Mesenchymal stem cell (in vitro differentiated cells and primary cell): ENCODE data around the gene AFF4.

Experiments used
- DNase-seq: peaks from one replicate; pipeline ENCODE4 v3.0.0-alpha.2; 2013
- H2AFZ ChIP-seq: one replicate; pipeline ENCODE4 v1.6.1; 2013; ENCODE audit warnings: low read depth, mild to moderate bottlenecking, control low read depth, inconsistent platforms, low read length, moderate library complexity
- H2AK5ac ChIP-seq: 2 replicates; pipeline ENCODE4 v1.6.1; 2013; ENCODE audit warnings: low read length, moderate library complexity, mild to moderate bottlenecking, inconsistent platforms; ENCODE audit not compliant: severe bottlenecking
- H2BK120ac ChIP-seq: one replicate; pipeline ENCODE4 v1.6.1; 2013; ENCODE audit warnings: low read depth, mild to moderate bottlenecking, inconsistent platforms, low read length, moderate library complexity
- H2BK12ac ChIP-seq, 2 experiments: one replicate each; pipeline ENCODE4 v1.6.1; 2013; ENCODE audit warnings: inconsistent platforms in 2 of 2, low read length in 2 of 2, mild to moderate bottlenecking in 2 of 2, moderate library complexity in 2 of 2, control low read depth in 1 of 2
- H2BK15ac ChIP-seq: one replicate; pipeline ENCODE4 v1.6.1; 2013; ENCODE audit warnings: mild to moderate bottlenecking, low read depth, inconsistent platforms; ENCODE audit not compliant: poor library complexity, severe bottlenecking
- H2BK5ac ChIP-seq: 2 replicates; pipeline ENCODE4 v1.6.1; 2013; ENCODE audit warnings: low read depth, mild to moderate bottlenecking, low read length, control low read depth, inconsistent platforms; ENCODE audit not compliant: poor library complexity, severe bottlenecking
- H3K14ac ChIP-seq, 2 experiments: one replicate each; pipeline ENCODE4 v1.6.1; 2013; ENCODE audit warnings: inconsistent platforms in 2 of 2, low read length in 2 of 2, control low read depth in 1 of 2, mild to moderate bottlenecking in 1 of 2, moderate library complexity in 1 of 2
- H3K18ac ChIP-seq, 2 experiments: one replicate each; pipeline ENCODE4 v1.6.1; 2013; ENCODE audit warnings: inconsistent platforms in 2 of 2, low read length in 2 of 2, control low read depth in 1 of 2, low read depth in 1 of 2, mild to moderate bottlenecking in 1 of 2
- H3K23ac ChIP-seq, 2 experiments: one replicate each; pipeline ENCODE4 v1.6.1; 2013; ENCODE audit warnings: inconsistent platforms in 2 of 2, low read length in 2 of 2, mild to moderate bottlenecking in 2 of 2, moderate library complexity in 2 of 2, control low read depth in 1 of 2
- H3K27ac ChIP-seq: 2 replicates; pipeline ENCODE4 v1.5.1; 2013; ENCODE audit warnings: mild to moderate bottlenecking, moderate library complexity, low read length, control low read depth, inconsistent platforms; ENCODE audit not compliant: poor library complexity, severe bottlenecking
- H3K27me3 ChIP-seq, 2 experiments: 2 replicates each; pipeline versions ENCODE4 v1.6.1 to v1.7.0; 2013; ENCODE audit warnings: low read length in 2 of 2, mild to moderate bottlenecking in 2 of 2, moderate library complexity in 2 of 2, control low read depth in 1 of 2, inconsistent platforms in 1 of 2; ENCODE audit not compliant: control insufficient read depth in 1 of 2, insufficient read depth in 1 of 2
- H3K36me3 ChIP-seq, 2 experiments: 2 replicates each; pipeline versions ENCODE4 v1.6.1 to v1.7.0; 2013; ENCODE audit warnings: low read length in 2 of 2, control low read depth in 1 of 2, inconsistent platforms in 1 of 2, low read depth in 1 of 2, mild to moderate bottlenecking in 1 of 2; ENCODE audit not compliant: insufficient read depth in 2 of 2, control insufficient read depth in 1 of 2
- H3K4ac ChIP-seq, 2 experiments: one replicate each; pipeline ENCODE4 v1.6.1; 2013; ENCODE audit warnings: inconsistent platforms in 2 of 2, low read length in 2 of 2, mild to moderate bottlenecking in 2 of 2, moderate library complexity in 2 of 2, control low read depth in 1 of 2, low read depth in 1 of 2
- H3K4me1 ChIP-seq: 2 replicates; pipeline ENCODE4 v1.6.1; 2013; ENCODE audit warnings: low read depth, low read length, control low read depth; ENCODE audit not compliant: control insufficient read depth, insufficient read depth
- H3K4me2 ChIP-seq: 2 replicates; pipeline ENCODE4 v1.6.1; 2013; ENCODE audit warnings: low read length, mild to moderate bottlenecking, inconsistent platforms; ENCODE audit not compliant: poor library complexity, severe bottlenecking
- H3K4me3 ChIP-seq, 2 experiments: 2 replicates each; pipeline versions ENCODE4 v1.5.1 to v1.7.0; 2013; ENCODE audit warnings: low read length in 2 of 2, mild to moderate bottlenecking in 2 of 2, control low read depth in 1 of 2, low read depth in 1 of 2; ENCODE audit not compliant: insufficient read depth in 1 of 2
- H3K79me1 ChIP-seq: replicated peaks from 2 replicates; pipeline ENCODE4 v1.6.1; 2013; ENCODE audit warnings: mild to moderate bottlenecking, control low read depth, low read length, inconsistent platforms; ENCODE audit not compliant: poor library complexity, severe bottlenecking
- H3K9ac ChIP-seq: 2 replicates; pipeline ENCODE4 v1.7.0; 2013; ENCODE audit warnings: mild to moderate bottlenecking, low read length, moderate library complexity
- H3K9me3 ChIP-seq: 2 replicates; pipeline ENCODE4 v1.7.0; 2013; ENCODE audit warnings: mild to moderate bottlenecking, low read length; ENCODE audit not compliant: control insufficient read depth
- H4K8ac ChIP-seq: one replicate; pipeline ENCODE4 v1.6.1; 2013; ENCODE audit warnings: inconsistent platforms, mild to moderate bottlenecking, low read length, moderate library complexity
- H4K91ac ChIP-seq: one replicate; pipeline ENCODE4 v1.6.1; 2013; ENCODE audit warnings: mild to moderate bottlenecking, low read length, inconsistent platforms
- WGBS: methylation state at CpG from one replicate; pipeline ENCODE4 v1.1.7; 2013; ENCODE audit warnings: mixed read lengths; 5-methylcytosine and 5-hydroxymethylcytosine counted together

AFF4 gene

DNA sequence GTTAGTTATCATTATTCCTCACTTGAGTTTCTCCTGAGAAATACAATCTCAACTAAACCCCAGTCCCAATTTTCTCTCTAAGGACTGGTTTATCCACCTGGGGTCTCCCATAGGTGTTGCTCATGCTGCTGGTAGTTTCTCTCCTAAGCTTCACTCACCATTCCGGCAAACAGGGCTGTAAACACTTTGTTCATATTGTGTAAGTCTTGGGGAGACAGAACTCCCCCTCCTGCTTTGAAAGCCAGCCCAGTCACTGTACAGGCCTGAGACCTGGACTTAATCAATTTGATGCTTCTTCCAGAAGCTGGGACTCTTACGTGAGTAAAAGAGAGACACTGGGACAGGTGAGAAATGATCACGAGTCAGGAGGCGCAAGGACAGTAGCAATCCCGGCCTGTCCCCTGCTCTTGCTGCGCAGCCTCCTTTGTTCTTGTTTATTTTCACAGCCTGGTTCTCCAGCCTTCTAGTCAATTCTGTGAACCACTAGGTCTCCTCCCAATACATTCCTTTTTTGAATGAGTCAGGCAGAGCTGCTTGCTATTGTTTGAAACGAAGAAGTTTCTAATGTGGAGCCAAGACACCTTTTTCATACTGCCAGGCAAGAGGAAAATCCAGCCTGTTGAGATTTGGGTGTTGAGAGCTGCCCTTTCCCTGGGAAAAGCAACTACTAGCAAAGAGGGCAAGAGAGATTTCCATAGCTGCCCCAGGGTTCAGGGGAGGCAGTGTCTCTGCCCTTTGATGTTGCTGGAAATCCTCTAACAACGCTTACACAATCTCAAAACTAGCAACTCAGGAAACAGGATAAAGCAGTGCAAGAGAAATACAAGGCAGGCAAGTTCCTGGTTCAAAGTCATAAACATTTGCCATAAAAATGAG lies 123.8 kb downstream of the AFF4 start:
- DNase-seq = peak; percentile 84
- H3K4me3 ChIP-seq = no peak overlapping the region
- no peak overlapping the region for H2BK5ac ChIP-seq
- no peak overlapping the region for H3K14ac ChIP-seq
- no peak overlapping the region for H2BK120ac ChIP-seq
- no peaks in the 10 kb centered on the region for H3K36me3 ChIP-seq
- H3K4me1 ChIP-seq = peaks cover 1% of the 10 kb centered on the region
- H3K4ac ChIP-seq = no peak overlapping the region
- peak overlapping the region; percentile 45 to 54 for H3K18ac ChIP-seq
- H4K8ac ChIP-seq = peak overlapping the region; percentile 59
- no peaks in the 10 kb centered on the region for H3K27me3 ChIP-seq
- H2AK5ac ChIP-seq = no peak overlapping the region
- H4K91ac ChIP-seq = peak overlapping the region; percentile 67
- H3K9ac ChIP-seq = no peak overlapping the region
- no peaks in the 10 kb centered on the region for H3K79me1 ChIP-seq
- H3K4me2 ChIP-seq = no peak overlapping the region
- H2AFZ ChIP-seq = no peak overlapping the region
- WGBS = 61% methylated on average over 8 of the region's 8 CpGs
- peak overlapping the region in 1 of 2 experiments; percentile 9 for H2BK12ac ChIP-seq
- peak overlapping the region; percentile 9 for H3K27ac ChIP-seq
- no peak overlapping the region for H2BK15ac ChIP-seq
- no peaks in the 10 kb centered on the region for H3K9me3 ChIP-seq
- no peak overlapping the region for H3K23ac ChIP-seq

DNA sequence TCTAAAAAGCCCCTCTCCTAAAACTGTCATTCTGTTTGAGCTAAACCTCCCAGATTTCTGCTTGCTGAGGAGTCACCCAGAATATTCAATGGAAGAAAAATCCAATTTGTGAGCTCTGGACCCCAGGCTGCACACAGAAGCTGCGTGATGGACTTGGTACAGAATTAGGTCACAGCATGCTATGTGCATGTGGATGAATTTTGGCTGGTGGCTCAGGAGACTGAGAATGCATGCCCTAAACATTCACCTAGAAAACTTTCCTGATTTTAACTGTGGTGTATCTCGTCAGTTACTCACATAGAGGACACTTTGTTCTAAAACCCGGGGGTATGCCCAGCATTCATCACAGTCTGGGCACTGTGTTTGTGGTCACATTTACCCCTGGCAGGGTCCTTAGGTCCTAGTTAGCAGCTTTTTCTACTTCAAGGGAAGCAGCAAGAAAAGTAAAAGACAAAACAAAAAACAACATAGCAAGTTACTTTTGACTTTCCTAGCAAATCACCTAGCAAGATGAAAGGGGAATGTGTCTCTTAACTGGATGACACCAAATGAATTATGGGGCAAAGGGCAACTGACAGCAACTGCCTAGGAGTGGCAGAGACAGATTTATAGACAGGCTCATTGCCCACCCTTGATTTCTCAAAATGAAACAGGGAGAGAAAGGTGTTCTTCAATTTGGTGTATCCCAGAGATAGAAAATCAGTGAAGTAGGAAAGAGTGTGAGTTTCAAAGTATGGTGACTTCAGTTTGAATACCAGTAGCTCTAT lies 124.7 kb downstream of the AFF4 start:
- whole genome bisulfite sequencing = 96% methylated on average over 3 of the region's 3 CpGs
- Histone ChIP-seq H3K4me1 (peaks cover 1% of the 10 kb centered on the region), H3K9ac (no peak overlapping the region), H2AK5ac (no peak overlapping the region), H4K91ac (no peak overlapping the region), H3K23ac (no peak overlapping the region), H3K4ac (no peak overlapping the region), H2BK15ac (no peak overlapping the region), H2BK5ac (no peak overlapping the region), H3K4me3 (no peak overlapping the region), H3K9me3 (no peaks in the 10 kb centered on the region), H3K27me3 (no peaks in the 10 kb centered on the region), H2BK120ac (no peak overlapping the region), H3K27ac (no peak overlapping the region), H3K14ac (no peak overlapping the region), H2AFZ (no peak overlapping the region), H3K79me1 (no peaks in the 10 kb centered on the region), H2BK12ac (no peak overlapping the region), H3K4me2 (no peak overlapping the region), H3K18ac (peak overlapping the region in 1 of 2 experiments; percentile 48), H4K8ac (no peak overlapping the region), H3K36me3 (no peaks in the 10 kb centered on the region)
- no peak for DNase-seq

- Histone ChIP-seq H2BK12ac (no peak overlapping the region), H2BK15ac (no peak overlapping the region), H3K4me2 (no peak overlapping the region), H3K27ac (no peak overlapping the region), H3K14ac (no peak overlapping the region), H3K18ac (no peak overlapping the region), H2AK5ac (no peak overlapping the region), H3K9ac (no peak overlapping the region), H3K4ac (no peak overlapping the region), H3K9me3 (no peaks in the 10 kb centered on the region), H2BK120ac (no peak overlapping the region), H3K36me3 (no peaks in the 10 kb centered on the region), H3K27me3 (no peaks in the 10 kb centered on the region), H2AFZ (no peak overlapping the region), H3K23ac (no peak overlapping the region), H2BK5ac (no peak overlapping the region), H3K4me3 (no peak overlapping the region), H3K4me1 (peaks cover 1% of the 10 kb centered on the region), H3K79me1 (no peaks in the 10 kb centered on the region), H4K91ac (no peak overlapping the region), H4K8ac (no peak overlapping the region)
- no peak for DNase-seq
- WGBS = 79% methylated on average over 2 of the region's 2 CpGs
Observed at GRCh38 chr5:132837868-132838267, 125.6 kb downstream of the AFF4 start.

- 100% methylated on average over 1 of the region's 1 CpG for WGBS
- no peak overlapping the region for H3K9ac ChIP-seq
Observed at GRCh38 chr5:132836852-132837251, 126.6 kb downstream of the AFF4 start.

More at GRCh38 chr5:132836852-132837251, 126.6 kb downstream of the AFF4 start:
- H4K91ac ChIP-seq = no peak overlapping the region
- no peak overlapping the region for H2BK120ac ChIP-seq
- no peak overlapping the region for H3K14ac ChIP-seq
- H3K4me1 ChIP-seq = peaks cover 1% of the 10 kb centered on the region
- DNase-seq = no peak
- H2BK15ac ChIP-seq = no peak overlapping the region
- no peak overlapping the region for H2BK5ac ChIP-seq
- H4K8ac ChIP-seq = no peak overlapping the region
- H3K4me2 ChIP-seq = no peak overlapping the region
- H3K4ac ChIP-seq = no peak overlapping the region
- H3K9me3 ChIP-seq = no peaks in the 10 kb centered on the region
- no peak overlapping the region for H3K23ac ChIP-seq
- no peak overlapping the region for H3K18ac ChIP-seq
- H3K36me3 ChIP-seq = no peaks in the 10 kb centered on the region
- H2AFZ ChIP-seq = no peak overlapping the region
- H2BK12ac ChIP-seq = no peak overlapping the region
- H3K27ac ChIP-seq = no peak overlapping the region
- H3K79me1 ChIP-seq = no peaks in the 10 kb centered on the region
- H3K27me3 ChIP-seq = no peaks in the 10 kb centered on the region
- H2AK5ac ChIP-seq = no peak overlapping the region
- H3K4me3 ChIP-seq = no peak overlapping the region
